H1 (cell line): ENCODE measurements around the gene TMED8. TPM values are rescaled to one million over a fixed set of nuclear protein-coding genes. Genes with fewer than 3 reads are reported as not detected.

Experiments used
- JUND ChIP-seq: IDR thresholded peaks from 2 replicates; pipeline ENCODE4 v1.6.1; 2011; ENCODE audit warnings: mild to moderate bottlenecking, improper control_type of control experiment, low read length
- RNF2 ChIP-seq: fragments of 200-900, 300-1000 bp; sonication (generic); IDR thresholded peaks from 2 replicates; pipeline ENCODE4 v1.7.1; 2016; ENCODE audit warnings: borderline replicate concordance, low read depth, mild to moderate bottlenecking, antibody characterized with exemption, low read length; ENCODE audit not compliant: poor library complexity, severe bottlenecking; ENCODE audit errors: missing control alignments
- polyA plus RNA-seq, 7 experiments: library from polyadenylated mRNA; depleted of rRNA in 3 of 7; stranded (reverse) in 5 of 7; unstranded in 2 of 7; fragments of >200 nt in 5 of 7; fragments of 200-250 nt in 2 of 7; gene quantifications; 1 replicate in 5 of 7; 2 replicates in 1 of 7; 4 replicates in 1 of 7; pipeline versions ENCODE4 v1.2.1 to v1.2.3, GENCODE V29; 2011 to 2013; ENCODE audit warnings: missing spikeins in 2 of 7, mixed read lengths in 2 of 7
- total RNA-seq: library from RNA; stranded (reverse); fragmentation: NEBNext Ultra II Directional; extraction: Animal tissue kit (Norgen Biotek cat#: 25700); gene quantifications from 2 replicates; pipeline ENCODE4 v1.2.1, GENCODE V29; 2021

TMED8 gene
- total and polyA plus RNA-seq, 2 of the 8 experiments (the other 6 are each of a cell fraction or from before 2014, with no cell fraction given), result 5.5 to 13.4 TPM

GRCh38 chr14:77400216-77400615 lies 23.3 kb upstream of the TMED8 start (continued):
- TF ChIP-seq JUND (no peak), RNF2 (no peak)
